KMS-11 (cell line): ENCODE measurements around the gene ELL2.

ENCODE experiments used
- H2AFZ ChIP-seq: fragments of 200-600 bp; sonication (generic); 2 replicates; pipeline ENCODE4 v1.6.1; 2016; ENCODE audit warnings: antibody characterized with exemption, mixed run types, low read depth
- H3K27ac ChIP-seq: fragments of 200-600 bp; sonication (generic); 2 replicates; pipeline ENCODE4 v1.6.1; 2016; ENCODE audit warnings: mild to moderate bottlenecking, mixed run types
- H3K27me3 ChIP-seq: fragments of 200-600 bp; sonication (generic); 2 replicates; pipeline ENCODE4 v1.6.1; 2017; ENCODE audit warnings: mild to moderate bottlenecking, low read depth, mixed run types, moderate library complexity; ENCODE audit not compliant: insufficient read depth
- H3K36me3 ChIP-seq: fragments of 200-600 bp; sonication (generic); 2 replicates; pipeline ENCODE4 v1.6.1; 2017; ENCODE audit warnings: mild to moderate bottlenecking, mixed run types; ENCODE audit not compliant: insufficient read depth
- H3K4me1 ChIP-seq: fragments of 200-600 bp; sonication (generic); 2 replicates; pipeline ENCODE4 v1.6.1; 2016; ENCODE audit warnings: mild to moderate bottlenecking, low read depth, mixed run types; ENCODE audit not compliant: poor library complexity, severe bottlenecking
- H3K4me2 ChIP-seq: fragments of 200-600 bp; sonication (generic); 2 replicates; pipeline ENCODE4 v1.7.0; 2016; ENCODE audit warnings: mild to moderate bottlenecking, mixed run types
- H3K4me3 ChIP-seq: fragments of 200-600 bp; sonication (generic); IDR thresholded peaks from 2 replicates; pipeline ENCODE4 v1.6.1; 2017; ENCODE audit warnings: low read depth, low read length, mixed read lengths; ENCODE audit not compliant: insufficient read depth
- H3K79me2 ChIP-seq: fragments of 200-600 bp; sonication (generic); 2 replicates; pipeline ENCODE4 v1.6.1; 2016; ENCODE audit warnings: low read depth, mixed run types; ENCODE audit not compliant: insufficient read depth
- H3K9ac ChIP-seq: fragments of 200-600 bp; sonication (generic); 2 replicates; pipeline ENCODE4 v1.6.1; 2016; ENCODE audit warnings: mild to moderate bottlenecking, mixed run types
- H4K20me1 ChIP-seq: fragments of 200-600 bp; sonication (generic); 2 replicates; pipeline ENCODE4 v1.6.1; 2016; ENCODE audit warnings: mild to moderate bottlenecking, mixed run types; ENCODE audit not compliant: insufficient read depth
- TF ChIP-seq, protein P1 (sequence below): fragments of 200-600 bp; sonication (generic); conservative IDR thresholded peaks from 2 replicates; pipeline ENCODE4 v1.6.1; 2017; ENCODE audit warnings: low read depth, mild to moderate bottlenecking, antibody characterized with exemption, low read length, moderate library complexity, mixed read lengths

ELL2 gene

DNA sequence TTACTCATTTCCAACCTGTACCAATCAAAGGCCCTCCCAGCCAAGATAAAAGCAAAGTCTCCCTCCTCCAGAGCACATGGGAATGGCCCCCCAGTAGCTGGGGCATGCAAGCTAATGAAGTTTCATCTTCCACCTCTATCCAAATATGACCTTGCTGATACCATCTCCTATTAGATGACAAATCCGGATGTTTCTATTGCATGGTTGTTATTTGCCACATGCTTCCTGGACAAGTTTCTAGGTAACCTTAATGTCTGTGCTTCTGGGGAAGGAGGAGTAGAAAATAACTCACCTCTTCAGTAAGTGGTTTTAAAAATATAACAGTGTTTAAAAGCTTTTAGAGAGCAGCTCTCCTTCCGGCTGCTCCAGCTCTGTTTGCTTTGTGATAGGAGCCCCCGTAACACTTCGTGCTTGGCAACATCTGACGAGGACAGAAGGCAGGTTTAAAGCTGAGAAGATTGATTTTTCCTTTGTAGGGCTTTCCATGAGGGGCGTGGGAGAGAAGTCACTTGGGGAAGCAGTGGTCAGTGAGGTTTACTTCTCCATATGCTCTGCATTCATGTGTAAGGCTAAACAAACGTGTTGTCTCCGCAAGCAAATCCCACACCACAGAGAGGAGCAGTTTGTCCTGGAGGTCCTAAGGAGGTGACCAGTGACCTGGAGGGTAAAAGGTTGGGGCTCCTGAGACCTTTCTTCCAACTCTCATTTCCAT, 98.8 kb downstream of the ELL2 start:
- Histone ChIP-seq H3K27me3 (no peaks in the 10 kb centered on the region), H4K20me1 (no peaks in the 10 kb centered on the region), H3K27ac (no peak overlapping the region), H3K4me3 (no peak overlapping the region), H3K9ac (no peak overlapping the region), H3K79me2 (no peaks in the 10 kb centered on the region), H2AFZ (no peak overlapping the region), H3K4me1 (peaks cover 13% of the 10 kb centered on the region), H3K36me3 (no peaks in the 10 kb centered on the region), H3K4me2 (no peak overlapping the region)
- TF ChIP-seq, protein P1, sequence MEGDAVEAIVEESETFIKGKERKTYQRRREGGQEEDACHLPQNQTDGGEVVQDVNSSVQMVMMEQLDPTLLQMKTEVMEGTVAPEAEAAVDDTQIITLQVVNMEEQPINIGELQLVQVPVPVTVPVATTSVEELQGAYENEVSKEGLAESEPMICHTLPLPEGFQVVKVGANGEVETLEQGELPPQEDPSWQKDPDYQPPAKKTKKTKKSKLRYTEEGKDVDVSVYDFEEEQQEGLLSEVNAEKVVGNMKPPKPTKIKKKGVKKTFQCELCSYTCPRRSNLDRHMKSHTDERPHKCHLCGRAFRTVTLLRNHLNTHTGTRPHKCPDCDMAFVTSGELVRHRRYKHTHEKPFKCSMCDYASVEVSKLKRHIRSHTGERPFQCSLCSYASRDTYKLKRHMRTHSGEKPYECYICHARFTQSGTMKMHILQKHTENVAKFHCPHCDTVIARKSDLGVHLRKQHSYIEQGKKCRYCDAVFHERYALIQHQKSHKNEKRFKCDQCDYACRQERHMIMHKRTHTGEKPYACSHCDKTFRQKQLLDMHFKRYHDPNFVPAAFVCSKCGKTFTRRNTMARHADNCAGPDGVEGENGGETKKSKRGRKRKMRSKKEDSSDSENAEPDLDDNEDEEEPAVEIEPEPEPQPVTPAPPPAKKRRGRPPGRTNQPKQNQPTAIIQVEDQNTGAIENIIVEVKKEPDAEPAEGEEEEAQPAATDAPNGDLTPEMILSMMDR, result no peak

DNA sequence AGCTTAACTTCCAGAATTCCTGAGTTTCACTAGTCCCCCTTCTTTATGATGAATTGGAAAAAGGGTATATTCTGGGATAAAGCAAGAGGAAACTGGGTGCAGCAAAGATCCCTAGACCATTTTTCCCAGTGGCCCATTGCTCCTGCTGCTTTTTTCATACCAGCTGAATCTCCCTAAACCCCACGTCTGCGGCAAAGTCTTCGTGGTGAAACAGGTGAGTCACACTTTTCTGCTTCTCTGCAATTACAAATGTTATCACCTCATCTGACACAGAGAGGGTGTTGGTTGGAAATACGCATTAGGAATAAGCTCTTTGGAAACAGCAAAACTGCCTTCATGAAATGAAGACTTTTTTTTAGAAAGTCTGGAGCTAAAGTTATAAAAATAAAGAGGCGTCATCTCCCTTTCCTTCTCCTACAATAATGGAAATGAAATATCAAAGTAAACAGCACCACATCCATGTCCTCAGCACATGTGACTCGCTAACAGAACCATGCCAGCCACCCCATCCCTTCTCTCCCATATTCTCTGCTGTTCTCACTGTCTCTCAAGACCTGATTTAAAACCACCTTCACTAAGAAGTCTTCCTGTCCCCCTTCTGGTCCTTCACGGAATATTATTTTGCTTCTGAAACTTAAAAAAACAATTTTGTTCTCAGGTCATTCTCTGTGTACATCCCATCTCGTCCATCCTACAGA, 99.6 kb downstream of the ELL2 start:
- TF ChIP-seq, protein P1, result no peak
- Histone ChIP-seq H3K9ac (no peak overlapping the region), H3K4me3 (no peak overlapping the region), H3K79me2 (no peaks in the 10 kb centered on the region), H3K4me2 (no peak overlapping the region), H3K4me1 (peaks cover 10% of the 10 kb centered on the region), H3K27ac (no peak overlapping the region), H4K20me1 (no peaks in the 10 kb centered on the region), H3K36me3 (no peaks in the 10 kb centered on the region), H2AFZ (no peak overlapping the region), H3K27me3 (no peaks in the 10 kb centered on the region)

DNA sequence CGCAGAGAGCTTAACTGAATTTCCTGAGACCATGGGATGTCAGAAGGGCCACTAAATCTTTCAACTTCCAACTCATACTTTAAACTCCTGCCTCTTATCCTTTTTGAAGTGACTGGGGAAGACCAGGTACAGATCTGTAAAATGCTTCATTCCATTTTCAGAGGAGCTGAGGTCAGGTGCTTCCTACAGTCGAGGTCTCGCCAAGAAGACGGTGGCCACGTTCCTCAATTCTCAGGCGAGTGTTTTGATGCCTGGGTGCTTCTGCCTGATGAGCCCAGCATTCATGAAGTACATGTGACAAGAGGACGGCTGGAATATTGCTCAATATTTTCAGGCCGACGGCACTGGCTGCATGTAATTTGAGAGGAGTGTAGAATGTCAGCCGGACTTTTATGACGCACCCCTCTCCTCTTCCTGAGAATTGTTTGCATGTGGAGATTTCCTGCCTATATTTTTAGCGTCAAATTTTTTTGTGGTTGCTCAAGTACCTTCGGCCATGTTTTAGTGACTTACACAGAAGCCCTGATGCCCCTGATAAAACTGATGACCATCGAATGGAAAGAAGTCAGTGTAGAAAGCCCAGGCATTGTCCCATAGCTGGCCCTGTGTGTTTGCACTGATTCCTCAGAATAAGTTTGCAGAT, 100.3 kb downstream of the ELL2 start:
- Histone ChIP-seq H3K27me3 (no peaks in the 10 kb centered on the region), H4K20me1 (no peaks in the 10 kb centered on the region), H3K27ac (no peak overlapping the region), H2AFZ (no peak overlapping the region), H3K79me2 (no peaks in the 10 kb centered on the region), H3K4me3 (no peak overlapping the region), H3K36me3 (no peaks in the 10 kb centered on the region), H3K4me1 (peaks cover 10% of the 10 kb centered on the region), H3K9ac (no peak overlapping the region), H3K4me2 (no peak overlapping the region)
- TF ChIP-seq, protein P1, result no peak

DNA sequence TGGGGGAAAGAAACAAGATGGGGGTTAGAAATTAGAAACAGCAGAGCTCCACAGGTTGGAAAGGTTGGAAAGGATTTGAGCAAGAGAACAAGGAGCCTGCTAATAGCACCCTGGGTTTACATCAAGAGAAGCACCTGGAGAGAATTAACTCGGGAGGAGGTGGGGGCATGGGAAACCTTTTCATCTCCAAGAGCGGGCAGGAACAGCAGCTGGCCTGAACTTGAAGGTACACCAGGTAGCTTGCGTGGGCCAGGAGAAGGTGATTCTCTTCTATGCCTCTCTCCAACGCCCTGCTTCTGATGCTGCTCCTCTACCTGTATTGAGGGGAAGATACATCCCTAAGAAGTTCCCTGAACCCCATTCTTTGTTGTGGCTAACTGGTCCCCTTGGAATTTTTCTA, 102.0 kb downstream of the ELL2 start:
- Histone ChIP-seq H3K79me2 (no peaks in the 10 kb centered on the region), H3K4me1 (peaks cover 10% of the 10 kb centered on the region), H3K27ac (no peak overlapping the region), H3K36me3 (no peaks in the 10 kb centered on the region), H2AFZ (no peak overlapping the region), H3K27me3 (no peaks in the 10 kb centered on the region), H3K4me3 (no peak overlapping the region), H3K4me2 (no peak overlapping the region), H4K20me1 (no peaks in the 10 kb centered on the region), H3K9ac (no peak overlapping the region)
- TF ChIP-seq, protein P1, result no peak
